Measurements from ENCODE around the gene PIGL. TPM values are rescaled to one million over a fixed set of nuclear protein-coding genes. Genes with fewer than 3 reads are reported as not detected.

PIGL gene
- total and polyA plus RNA-seq, 2 donors (not counting 3 experiments of a cell fraction or from before 2014, with no cell fraction given): 28.6 to 40.8 TPM

- BruUV-seq (replicated peaks): no TSS peak
- Histone ChIP-seq H3K4me3 (replicated peaks in 1 of 3; ENCODE audit: insufficient read depth in 1 of 3, low read depth in 1 of 3, low read length in 3 of 3) (no peak overlapping the region), H3K9me1 (replicated peaks; ENCODE audit: control insufficient read depth, extremely low read depth, insufficient read depth, low read length) (no peaks in the 10 kb centered on the region), H4K20me1 (replicated peaks; ENCODE audit: control insufficient read depth, extremely low read depth, insufficient read depth, low read length) (no peaks in the 10 kb centered on the region), H3K27ac (ENCODE audit: insufficient read depth, low read depth, low read length) (no peak overlapping the region), H3K4me2 (ENCODE audit: insufficient read depth, low read length) (no peak overlapping the region), H3K4me1 (ENCODE audit: control insufficient read depth, extremely low read depth, insufficient read depth, low read length) (no peaks in the 10 kb centered on the region), H3K9ac (replicated peaks; ENCODE audit: extremely low read depth, insufficient read depth, low read length) (no peak overlapping the region), H3K36me3 (ENCODE audit: control insufficient read depth in 2 of 2, extremely low read depth in 1 of 2, insufficient read depth in 2 of 2, low read length in 2 of 2) (no peaks in the 10 kb centered on the region), H3K9me3 (replicated peaks; ENCODE audit: control insufficient read depth, insufficient read depth, low read length) (no peaks in the 10 kb centered on the region), H2AFZ (ENCODE audit: low read depth, low read length) (no peak overlapping the region), H3K27me3 (ENCODE audit: control insufficient read depth in 2 of 2, insufficient read depth in 2 of 2, low read length in 2 of 2) (no peaks in the 10 kb centered on the region), H3K79me2 (ENCODE audit: control insufficient read depth, insufficient read depth, low read length) (no peaks in the 10 kb centered on the region)
- CTCF ChIA-PET: interaction anchor here (0.9 to 1.2 kb wide), 2 partner anchors 17 to 41 kb away, joined by 3 read pairs; no protein-coding TSS in a partner anchor
- DNase-seq (ENCODE audit: low read depth, low spot score): no peak
- POLR2A ChIA-PET: no interaction called here
- intact Hi-C loops (cut with micrococcal nuclease): no loop called here
- dilution Hi-C loops (cut with MboI; ENCODE audit: extremely low pct_ligation_motif_present, low sequenced_read_pairs): no loop called here
- FAIRE-seq: no peak
- no peak for TF ChIP-seq GATA2 (IDR thresholded peaks at IDR 0.05; ENCODE audit: insufficient read depth, insufficient read length, low read depth, low read length)
- no peak for TF ChIP-seq FOS (IDR thresholded peaks at IDR 0.05; ENCODE audit: borderline replicate concordance, insufficient read depth, low read length)
- TF ChIP-seq MYC (IDR thresholded peaks at IDR 0.05; ENCODE audit: low read depth, low read length): no peak
- TF ChIP-seq JUN (IDR thresholded peaks at IDR 0.05; ENCODE audit: borderline replicate concordance, insufficient read depth, insufficient read length, low read depth): no peak
- no peak for TF ChIP-seq POLR2A (IDR thresholded peaks at IDR 0.05; ENCODE audit: low read depth, low read length)
- no peak for TF ChIP-seq EZH2 (IDR thresholded peaks at IDR 0.05; ENCODE audit: borderline replicate concordance, low read depth, low read length, severe bottlenecking)
Observed at GRCh38 chr17:16322636-16323035, 105.6 kb downstream of the PIGL start.

- H3K79me2 ChIP-seq (ENCODE audit: control insufficient read depth, insufficient read depth, low read length): no peaks in the 10 kb centered on the region
- H3K9ac ChIP-seq (replicated peaks; ENCODE audit: extremely low read depth, insufficient read depth, low read length): no peak overlapping the region
- CTCF ChIA-PET: interaction anchor here (1.1 to 4.6 kb wide), 5 partner anchors 10 to 38 kb away, joined by 3 to 23 read pairs (median 7); partner anchors contain the start of gene CENPV
- H3K27me3 ChIP-seq (ENCODE audit: control insufficient read depth in 2 of 2, insufficient read depth in 2 of 2, low read length in 2 of 2): no peaks in the 10 kb centered on the region
- peaks cover 5% of the 10 kb centered on the region for H3K4me1 ChIP-seq (ENCODE audit: control insufficient read depth, extremely low read depth, insufficient read depth, low read length)
- H3K36me3 ChIP-seq (ENCODE audit: control insufficient read depth in 2 of 2, extremely low read depth in 1 of 2, insufficient read depth in 2 of 2, low read length in 2 of 2): no peaks in the 10 kb centered on the region
- no TSS peak for BruUV-seq (replicated peaks)
- no peaks in the 10 kb centered on the region for H3K9me3 ChIP-seq (replicated peaks; ENCODE audit: control insufficient read depth, insufficient read depth, low read length)
- H2AFZ ChIP-seq (ENCODE audit: low read depth, low read length): no peak overlapping the region
- H3K4me3 ChIP-seq (replicated peaks in 1 of 3; ENCODE audit: insufficient read depth in 1 of 3, low read depth in 1 of 3, low read length in 3 of 3): no peak overlapping the region
- no peak overlapping the region for H3K27ac ChIP-seq (ENCODE audit: insufficient read depth, low read depth, low read length)
- FAIRE-seq: no peak
- POLR2A ChIA-PET: no interaction called here
- dilution Hi-C loops (cut with MboI; ENCODE audit: extremely low pct_ligation_motif_present, low sequenced_read_pairs): no loop called here
- H3K9me1 ChIP-seq (replicated peaks; ENCODE audit: control insufficient read depth, extremely low read depth, insufficient read depth, low read length): no peaks in the 10 kb centered on the region
- no peak for TF ChIP-seq MAX (IDR thresholded peaks at IDR 0.05; ENCODE audit: insufficient read depth, insufficient read length)
- TF ChIP-seq FOS (IDR thresholded peaks at IDR 0.05; ENCODE audit: borderline replicate concordance, insufficient read depth, low read length): no peak
- TF ChIP-seq POLR2A (IDR thresholded peaks at IDR 0.05; ENCODE audit: low read depth, low read length): no peak
- TF ChIP-seq EZH2 (IDR thresholded peaks at IDR 0.05; ENCODE audit: borderline replicate concordance, low read depth, low read length, severe bottlenecking): no peak
- no peak for TF ChIP-seq POLR2AphosphoS5 (IDR thresholded peaks at IDR 0.05; ENCODE audit: insufficient read depth, low read depth, low read length)
- TF ChIP-seq JUN (IDR thresholded peaks at IDR 0.05; ENCODE audit: borderline replicate concordance, insufficient read depth, insufficient read length, low read depth): no peak
- no peak for TF ChIP-seq MYC (IDR thresholded peaks at IDR 0.05; ENCODE audit: low read depth, low read length)
- no peak for TF ChIP-seq GATA2 (IDR thresholded peaks at IDR 0.05; ENCODE audit: insufficient read depth, insufficient read length, low read depth, low read length)
- TF ChIP-seq CTCF (IDR thresholded peaks at IDR 0.05; ENCODE audit: extremely low read depth in 1 of 2, insufficient read depth in 1 of 2, low read depth in 1 of 2, low read length in 2 of 2): no peak
- DNase-seq (ENCODE audit: low read depth, low spot score): no peak
- intact Hi-C loops (cut with micrococcal nuclease): no loop called here
- H4K20me1 ChIP-seq (replicated peaks; ENCODE audit: control insufficient read depth, extremely low read depth, insufficient read depth, low read length): no peaks in the 10 kb centered on the region
- no peak overlapping the region for H3K4me2 ChIP-seq (ENCODE audit: insufficient read depth, low read length)
Observed at GRCh38 chr17:16325964-16326363, 109.0 kb downstream of the PIGL start.

All from endothelial cell of umbilical vein (primary cell).